Breast epithelium (tissue), 4 donors: ENCODE measurements around the gene ZNRF3. TPM values are rescaled to one million over a fixed set of nuclear protein-coding genes. Genes with fewer than 3 reads are reported as not detected.

ENCODE experiments used
- DNase-seq, 2 donors: peaks; one replicate each; pipeline ENCODE4 v3.0.0-alpha.2; 2019; ENCODE audit warnings: low spot score in 2 of 2
- H3K27ac ChIP-seq, 2 donors: fragments of 200-600 bp; sonication (generic) in 1 of 2; one replicate each; pipeline ENCODE4 v1.5.1; 2016 to 2019; ENCODE audit warnings: mild to moderate bottlenecking in 1 of 2
- H3K27me3 ChIP-seq, 2 donors: fragments of 200-600 bp; sonication (generic) in 1 of 2; one replicate each; pipeline versions ENCODE4 v1.5.1 to v1.6.0; 2017 to 2019; ENCODE audit warnings: control low read depth in 1 of 2, mild to moderate bottlenecking in 1 of 2
- H3K36me3 ChIP-seq: fragments of 200-600 bp; one replicate; pipeline ENCODE4 v1.5.1; 2019
- H3K4me1 ChIP-seq, 2 donors: fragments of 200-600 bp; sonication (generic); one replicate each; pipeline ENCODE4 v1.5.1; 2016 to 2019; ENCODE audit warnings: control low read depth in 1 of 2
- H3K4me3 ChIP-seq, 3 donors: fragments of 200-600 bp; sonication (generic); 1 replicate in 2 of 3; 2 replicates in 1 of 3; pipeline ENCODE4 v1.5.1; 2016 to 2019; ENCODE audit warnings: mild to moderate bottlenecking in 3 of 3, moderate library complexity in 2 of 3
- H3K9me3 ChIP-seq, 2 donors: fragments of 200-600 bp; sonication (generic) in 1 of 2; one replicate each; pipeline ENCODE4 v1.5.1; 2016 to 2019; ENCODE audit warnings: control low read depth in 1 of 2
- CTCF ChIP-seq, 3 donors: fragments of 450-650 bp; IDR thresholded peaks; one replicate each; pipeline ENCODE4 v1.5.1; 2016 to 2017; ENCODE audit warnings: antibody characterized with exemption in 3 of 3, mild to moderate bottlenecking in 3 of 3, moderate library complexity in 3 of 3
- POLR2A ChIP-seq: fragments of 450-650 bp; IDR thresholded peaks from one replicate; pipeline ENCODE4 v1.6.1; 2016; ENCODE audit warnings: antibody characterized with exemption, mild to moderate bottlenecking, moderate library complexity
- POLR2AphosphoS5 ChIP-seq, 3 donors: sonication (generic); formaldehyde crosslinking; IDR thresholded peaks; one replicate each; pipeline ENCODE4 v1.6.1; 2017; ENCODE audit warnings: antibody characterized with exemption in 3 of 3
- intact Hi-C: fragments of 100-400 bp; cut with DNase I; formaldehyde crosslinking; loops from one replicate; pipeline ENCODE4 v1.15.1; 2023; ENCODE audit warnings: low total_unique reads
- total RNA-seq, 3 donors: library from RNA; depleted of rRNA; stranded (reverse); fragments of >200 nt; gene quantifications; one replicate each; pipeline ENCODE4 v1.1.0, GENCODE V29; 2016

The ZNRF3 gene
- total RNA-seq, 3 donors from 2014 or later: 6.9 to 7.9 (median 6.9) TPM

- intact Hi-C loops: loop anchor here (5.0 kb wide), 1 partner anchor 99 kb away; no protein-coding TSS in a partner anchor
These were observed 42.5 kb downstream of the ZNRF3 start for GRCh38 chr22:28925916-28926315.

GRCh38 chr22:28927630-28928029, 44.3 kb downstream of the ZNRF3 start:
- no peak overlapping the region for H3K27ac ChIP-seq
- H3K9me3 ChIP-seq: no peaks in the 10 kb centered on the region
- TF ChIP-seq POLR2AphosphoS5 (IDR thresholded peaks at IDR 0.05) (no peak), CTCF (IDR thresholded peaks at IDR 0.05) (no peak), POLR2A (no peak)
- intact Hi-C loops: loop anchor here (5.0 kb wide), 1 partner anchor 100 kb away; no protein-coding TSS in a partner anchor
- no peak for DNase-seq
- no peak overlapping the region for H3K4me3 ChIP-seq
- H3K4me1 ChIP-seq: no peaks in the 10 kb centered on the region
- no peaks in the 10 kb centered on the region for H3K36me3 ChIP-seq
- H3K27me3 ChIP-seq: no peaks in the 10 kb centered on the region

More at GRCh38 chr22:28925916-28926315, 42.5 kb downstream of the ZNRF3 start:
- no peaks in the 10 kb centered on the region for H3K27me3 ChIP-seq
- H3K4me1 ChIP-seq: no peaks in the 10 kb centered on the region
- H3K4me3 ChIP-seq: no peak overlapping the region
- H3K27ac ChIP-seq: no peak overlapping the region
- DNase-seq: no peak
- no peak for TF ChIP-seq POLR2A
- TF ChIP-seq POLR2AphosphoS5 (IDR thresholded peaks at IDR 0.05): no peak
- no peak for TF ChIP-seq CTCF (IDR thresholded peaks at IDR 0.05)
- no peaks in the 10 kb centered on the region for H3K9me3 ChIP-seq
- no peaks in the 10 kb centered on the region for H3K36me3 ChIP-seq

- intact Hi-C loops: loop anchor here (5.0 kb wide), 1 partner anchor 102 kb away; no protein-coding TSS in a partner anchor
- no peaks in the 10 kb centered on the region for H3K9me3 ChIP-seq
- no peaks in the 10 kb centered on the region for H3K4me1 ChIP-seq
- TF ChIP-seq CTCF (IDR thresholded peaks at IDR 0.05): no peak
- TF ChIP-seq POLR2A: no peak
- no peak overlapping the region for H3K27ac ChIP-seq
- H3K27me3 ChIP-seq: no peaks in the 10 kb centered on the region
- H3K4me3 ChIP-seq: no peak overlapping the region
- H3K36me3 ChIP-seq: no peaks in the 10 kb centered on the region
- no peak for DNase-seq
These were observed 45.8 kb downstream of the ZNRF3 start for GRCh38 chr22:28929197-28929596.

- intact Hi-C loops: no loop called here
- Histone ChIP-seq H3K4me3 (no peak overlapping the region), H3K36me3 (no peaks in the 10 kb centered on the region), H3K9me3 (no peaks in the 10 kb centered on the region), H3K4me1 (no peaks in the 10 kb centered on the region), H3K27me3 (no peaks in the 10 kb centered on the region), H3K27ac (no peak overlapping the region)
- no peak for DNase-seq
- no peak for TF ChIP-seq POLR2AphosphoS5 (IDR thresholded peaks at IDR 0.05)
- no peak for TF ChIP-seq POLR2A
- TF ChIP-seq CTCF (IDR thresholded peaks at IDR 0.05): no peak
These were observed 47.1 kb downstream of the ZNRF3 start for GRCh38 chr22:28930357-28931007.

- intact Hi-C loops: no loop called here
- H3K4me3 ChIP-seq: no peak overlapping the region
These were observed 48.6 kb downstream of the ZNRF3 start for GRCh38 chr22:28931844-28932567.

More at GRCh38 chr22:28931844-28932567, 48.6 kb downstream of the ZNRF3 start:
- no peak for DNase-seq
- no peaks in the 10 kb centered on the region for H3K27me3 ChIP-seq
- H3K27ac ChIP-seq: no peak overlapping the region
- H3K4me1 ChIP-seq: no peaks in the 10 kb centered on the region
- H3K36me3 ChIP-seq: no peaks in the 10 kb centered on the region
- no peaks in the 10 kb centered on the region for H3K9me3 ChIP-seq
- no peak for TF ChIP-seq CTCF (IDR thresholded peaks at IDR 0.05)
- no peak for TF ChIP-seq POLR2A
- no peak for TF ChIP-seq POLR2AphosphoS5 (IDR thresholded peaks at IDR 0.05)
